Fibroblast of lung (primary cell): ENCODE results near the gene PRRX1. TPM values are rescaled to one million over a fixed set of nuclear protein-coding genes. Genes with fewer than 3 reads are reported as not detected.

Experiments used
- DNase-seq, 2 donors: peaks; one replicate each; pipeline versions ENCODE4 v3.0.0 to v3.0.0-alpha.2; 2010; ENCODE audit warnings: low read depth in 2 of 2
- H2AFZ ChIP-seq: 2 replicates; pipeline ENCODE4 v1.5.1; 2012; ENCODE audit warnings: low read length, control low read depth, inconsistent platforms
- H3K27ac ChIP-seq: 2 replicates; pipeline ENCODE4 v1.5.1; 2011; ENCODE audit warnings: low read length, control low read depth; ENCODE audit not compliant: insufficient read depth
- H3K27me3 ChIP-seq: 2 replicates; pipeline ENCODE4 v1.5.1; 2011; ENCODE audit warnings: mild to moderate bottlenecking, low read length; ENCODE audit not compliant: control insufficient read depth, insufficient read depth
- H3K36me3 ChIP-seq: 2 replicates; pipeline ENCODE4 v1.5.1; 2011; ENCODE audit warnings: low read length; ENCODE audit not compliant: control insufficient read depth, insufficient read depth
- H3K4me1 ChIP-seq: 2 replicates; pipeline ENCODE4 v1.5.1; 2011; ENCODE audit warnings: low read length; ENCODE audit not compliant: control insufficient read depth, insufficient read depth; ENCODE audit errors: extremely low read depth
- H3K4me2 ChIP-seq: 2 replicates; pipeline ENCODE4 v1.5.1; 2011; ENCODE audit warnings: low read length, control low read depth; ENCODE audit not compliant: insufficient read depth; ENCODE audit errors: extremely low read depth
- H3K4me3 ChIP-seq, 4 experiments: fragments of 200-600 bp in 1 of 4; sonication (generic) in 1 of 4; replicated peaks in 1 of 4; 2 replicates each; pipeline ENCODE4 v1.5.1; 2011 to 2016; ENCODE audit warnings: low read length in 4 of 4, low read depth in 3 of 4, mild to moderate bottlenecking in 3 of 4, control low read depth in 2 of 4, inconsistent platforms in 1 of 4, mixed read lengths in 1 of 4; ENCODE audit not compliant: insufficient read depth in 1 of 4; ENCODE audit errors: control extremely low read depth in 1 of 4
- H3K79me2 ChIP-seq: 2 replicates; pipeline ENCODE4 v1.5.1; 2012; ENCODE audit warnings: mild to moderate bottlenecking, low read length, inconsistent platforms; ENCODE audit not compliant: control insufficient read depth, insufficient read depth
- H3K9ac ChIP-seq: 2 replicates; pipeline ENCODE4 v1.5.1; 2011; ENCODE audit warnings: mild to moderate bottlenecking, low read length, control low read depth; ENCODE audit not compliant: insufficient read depth
- H3K9me3 ChIP-seq: 2 replicates; pipeline ENCODE4 v1.5.1; 2012; ENCODE audit warnings: low read depth, low read length; ENCODE audit not compliant: control insufficient read depth, insufficient read depth
- H4K20me1 ChIP-seq: 2 replicates; pipeline ENCODE4 v1.5.1; 2011; ENCODE audit warnings: low read length; ENCODE audit not compliant: control insufficient read depth, insufficient read depth; ENCODE audit errors: extremely low read depth
- CTCF ChIP-seq, 2 donors: IDR thresholded peaks in 1 of 2; conservative IDR thresholded peaks in 1 of 2; 1 replicate in 1 of 2; 2 replicates in 1 of 2; pipeline ENCODE4 v1.5.1; 2011 to 2012; ENCODE audit warnings: low read length in 2 of 2, control low read depth in 1 of 2, inconsistent platforms in 1 of 2, low read depth in 1 of 2, mild to moderate bottlenecking in 1 of 2
- EZH2 ChIP-seq: IDR thresholded peaks from 2 replicates; pipeline ENCODE4 v1.5.1; 2012; ENCODE audit warnings: low read length, control low read depth, mild to moderate bottlenecking; ENCODE audit errors: missing control alignments
- polyA plus RNA-seq, 2 donors: library from polyadenylated mRNA; depleted of rRNA in 1 of 2; stranded (reverse) in 1 of 2; unstranded in 1 of 2; fragments of >200 nt; gene quantifications; 2 replicates each; pipeline ENCODE4 v1.2.1, GENCODE V29; 2011 to 2012; ENCODE audit warnings: missing spikeins in 1 of 2
- total RNA-seq: library from RNA; depleted of rRNA; stranded (reverse); fragments of >200 nt; gene quantifications from 2 replicates; pipeline ENCODE4 v1.2.1, GENCODE V29; 2014

Gene PRRX1
- total and polyA plus RNA-seq, 2 donors (not counting 1 experiment from before 2014, with no cell fraction given), result 128 to 349 TPM

- Histone ChIP-seq H3K9me3 (no peaks in the 10 kb centered on the region), H3K27me3 (no peaks in the 10 kb centered on the region), H3K79me2 (peaks cover 22% of the 10 kb centered on the region), H4K20me1 (no peaks in the 10 kb centered on the region), H3K4me1 (no peaks in the 10 kb centered on the region), H3K4me3 (no peak overlapping the region), H3K4me2 (no peak overlapping the region), H3K36me3 (peaks cover 24% of the 10 kb centered on the region), H3K27ac (no peak overlapping the region), H2AFZ (no peak overlapping the region), H3K9ac (no peak overlapping the region)
- TF ChIP-seq EZH2, result no peak
- no peak for TF ChIP-seq CTCF (conservative IDR thresholded peaks at IDR 0.05 in 1 of 2, IDR thresholded peaks at IDR 0.05 in 1 of 2; ENCODE audit: low read depth in 1 of 2, low read length in 2 of 2)
- no peak for DNase-seq
Measured at GRCh38 chr1:170723518-170723917, 59.6 kb downstream of the PRRX1 start.

GRCh38 chr1:170725326-170725725 lies 61.4 kb downstream of the PRRX1 start:
- H3K9ac ChIP-seq, result no peak overlapping the region
- no peak overlapping the region for H3K4me2 ChIP-seq
- no peaks in the 10 kb centered on the region for H3K9me3 ChIP-seq
- H3K27ac ChIP-seq, result no peak overlapping the region
- no peaks in the 10 kb centered on the region for H4K20me1 ChIP-seq
- H3K4me1 ChIP-seq, result peaks cover 10% of the 10 kb centered on the region
- H3K4me3 ChIP-seq, result no peak overlapping the region
- H3K79me2 ChIP-seq, result peaks cover 11% of the 10 kb centered on the region
- H2AFZ ChIP-seq, result no peak overlapping the region
- DNase-seq, result no peak
- peaks cover 20% of the 10 kb centered on the region for H3K36me3 ChIP-seq
- no peaks in the 10 kb centered on the region for H3K27me3 ChIP-seq
- TF ChIP-seq EZH2, result no peak
- TF ChIP-seq CTCF (conservative IDR thresholded peaks at IDR 0.05 in 1 of 2, IDR thresholded peaks at IDR 0.05 in 1 of 2; ENCODE audit: low read depth in 1 of 2, low read length in 2 of 2), result no peak

- Histone ChIP-seq H3K4me3 (no peak overlapping the region), H3K9ac (no peak overlapping the region), H4K20me1 (no peaks in the 10 kb centered on the region), H3K79me2 (no peaks in the 10 kb centered on the region), H3K4me1 (peaks cover 14% of the 10 kb centered on the region), H3K9me3 (no peaks in the 10 kb centered on the region), H3K36me3 (peaks cover 7% of the 10 kb centered on the region), H3K4me2 (no peak overlapping the region), H2AFZ (no peak overlapping the region), H3K27ac (no peak overlapping the region), H3K27me3 (no peaks in the 10 kb centered on the region)
- no peak for DNase-seq
- TF ChIP-seq EZH2 (no peak), CTCF (conservative IDR thresholded peaks at IDR 0.05 in 1 of 2, IDR thresholded peaks at IDR 0.05 in 1 of 2; ENCODE audit: low read depth in 1 of 2, low read length in 2 of 2) (no peak)
Measured at GRCh38 chr1:170727963-170728362, 64.0 kb downstream of the PRRX1 start.
